Activated CD8-positive, alpha-beta T cell treated with anti-CD3 and anti-CD28 coated beads, Interleukin-2, amount 10 ng/mL, durations not matched to agents 7 days and 5 days (primary cell): Measurements from ENCODE around the gene REEP3. TPM values are rescaled to one million over a fixed set of nuclear protein-coding genes. Genes with fewer than 3 reads are reported as not detected.
"Not testable (repeated sequence)": the region's sequence is repeated elsewhere in the genome, so short reads cannot be mapped to it uniquely, and the experiment has no call there.

Experiments
- ATAC-seq: fragments of 150-1000 bp; cut with Tn5 transposase; one replicate; pipeline ENCODE4 v1.10.0; 2021; ENCODE audit warnings: moderate library complexity
- CTCF ChIA-PET: fragments of 350-600 bp; sonication (Branson Sonifier 250); formaldehyde crosslinking; loops from one replicate; lab custom pipeline; 2021; ENCODE audit warnings: antibody characterized with exemption; lab: Charles Lee
- POLR2A ChIA-PET: fragments of 350-600 bp; sonication (Branson Sonifier 250); formaldehyde crosslinking; loops from one replicate; lab custom pipeline; 2021; ENCODE audit warnings: antibody characterized with exemption; lab: Charles Lee
- DNase-seq: peaks from one replicate; pipeline ENCODE4 v3.0.0-alpha.2; 2020
- H3K27ac Mint-ChIP-seq: one replicate; pipeline ENCODE4 v1.8.0; 2021; ENCODE audit warnings: mild to moderate bottlenecking, mixed read lengths
- H3K27me3 Mint-ChIP-seq: one replicate; pipeline ENCODE4 v1.8.0; 2021; ENCODE audit warnings: low read depth, mixed read lengths
- H3K36me3 Mint-ChIP-seq: one replicate; pipeline ENCODE4 v1.8.0; 2021; ENCODE audit warnings: low read depth, mixed read lengths
- H3K4me1 Mint-ChIP-seq: one replicate; pipeline ENCODE4 v1.8.0; 2021; ENCODE audit warnings: low read depth, mixed read lengths
- H3K4me3 Mint-ChIP-seq: one replicate; pipeline ENCODE4 v1.8.0; 2021; ENCODE audit warnings: mild to moderate bottlenecking, mixed read lengths
- H3K9me3 Mint-ChIP-seq: one replicate; pipeline ENCODE4 v1.8.0; 2022; ENCODE audit warnings: mixed read lengths; ENCODE audit not compliant: insufficient read depth
- total RNA-seq, 2 experiments: library from RNA; stranded (reverse); gene quantifications; one replicate each; pipeline ENCODE4 v1.2.3, GENCODE V29; 2021

REEP3 gene
- total RNA-seq, 2 experiments from 2014 or later: 17.5 to 17.6 TPM

- Mint-ChIP-seq H3K4me1 (no peaks in the 10 kb centered on the region), H3K27me3 (no peaks in the 10 kb centered on the region), H3K36me3 (peaks cover 3% of the 10 kb centered on the region), H3K9me3 (no peaks in the 10 kb centered on the region), H3K4me3 (no peak overlapping the region), H3K27ac (no peak overlapping the region)
- CTCF ChIA-PET: interaction anchor here (1.6 kb wide), 1 partner anchor 128 kb away, joined by 3 read pairs; no protein-coding TSS in a partner anchor
- no peak for ATAC-seq
- POLR2A ChIA-PET: interaction anchor here (0.6 kb wide), 1 partner anchor 26 kb away, joined by 3 read pairs; no protein-coding TSS in a partner anchor
- DNase-seq: no peak
These were observed 28.2 kb upstream of the REEP3 start for GRCh38 chr10:63493004-63493403.

GRCh38 chr10:63494951-63495350 lies 26.2 kb upstream of the REEP3 start:
- H3K4me1 Mint-ChIP-seq: no peaks in the 10 kb centered on the region
- no peaks in the 10 kb centered on the region for H3K27me3 Mint-ChIP-seq
- ChIA-PET CTCF (interaction anchor here (1.6 kb wide), 1 partner anchor 126 kb away, joined by 3 read pairs; no protein-coding TSS in a partner anchor), POLR2A (no interaction called here)
- ATAC-seq (no peak), DNase-seq (no peak)
- no peaks in the 10 kb centered on the region for H3K9me3 Mint-ChIP-seq
- no peak overlapping the region for H3K27ac Mint-ChIP-seq
- H3K36me3 Mint-ChIP-seq: peaks cover 6% of the 10 kb centered on the region
- no peak overlapping the region for H3K4me3 Mint-ChIP-seq

- ChIA-PET POLR2A (interaction anchor here (1.1 kb wide), 1 partner anchor 228 kb away, joined by 3 read pairs; no protein-coding TSS in a partner anchor), CTCF (interaction anchor here (1.0 kb wide), 1 partner anchor 14 kb away, joined by 3 read pairs; no protein-coding TSS in a partner anchor)
- no peak for DNase-seq
- H3K27ac Mint-ChIP-seq: no peak overlapping the region
- H3K9me3 Mint-ChIP-seq: no peaks in the 10 kb centered on the region
- H3K27me3 Mint-ChIP-seq: no peaks in the 10 kb centered on the region
- H3K4me1 Mint-ChIP-seq: no peaks in the 10 kb centered on the region
- H3K4me3 Mint-ChIP-seq: no peak overlapping the region
- ATAC-seq: no peak
- H3K36me3 Mint-ChIP-seq: peaks cover 10% of the 10 kb centered on the region
These were observed 24.6 kb upstream of the REEP3 start for GRCh38 chr10:63496561-63496960.

GRCh38 chr10:63497321-63497720 lies 23.9 kb upstream of the REEP3 start:
- no peak for ATAC-seq
- no peak for DNase-seq

GRCh38 chr10:63498665-63499064 lies 22.5 kb upstream of the REEP3 start:
- H3K36me3 Mint-ChIP-seq: peaks cover 10% of the 10 kb centered on the region
- H3K9me3 Mint-ChIP-seq: no peaks in the 10 kb centered on the region
- no peak overlapping the region for H3K27ac Mint-ChIP-seq
- POLR2A ChIA-PET: no interaction called here
- H3K4me1 Mint-ChIP-seq: no peaks in the 10 kb centered on the region
- CTCF ChIA-PET: no interaction called here
- no peak overlapping the region for H3K4me3 Mint-ChIP-seq
- H3K27me3 Mint-ChIP-seq: no peaks in the 10 kb centered on the region
- ATAC-seq: no peak
- DNase-seq: no peak

More at GRCh38 chr10:63497321-63497720, 23.9 kb upstream of the REEP3 start:
- ChIA-PET POLR2A (no interaction called here), CTCF (interaction anchor here (0.9 kb wide), 1 partner anchor 8 kb away, joined by 4 read pairs; no protein-coding TSS in a partner anchor)
- Mint-ChIP-seq H3K27me3 (no peaks in the 10 kb centered on the region), H3K9me3 (no peaks in the 10 kb centered on the region), H3K36me3 (peaks cover 10% of the 10 kb centered on the region), H3K4me3 (no peak overlapping the region), H3K4me1 (no peaks in the 10 kb centered on the region), H3K27ac (no peak overlapping the region)

- H3K4me3 Mint-ChIP-seq, H3K27ac Mint-ChIP-seq, ATAC-seq, POLR2A ChIA-PET, H3K9me3 Mint-ChIP-seq, CTCF ChIA-PET, DNase-seq, H3K36me3 Mint-ChIP-seq, H3K27me3 Mint-ChIP-seq, H3K4me1 Mint-ChIP-seq: not testable (repeated sequence)
These were observed 20.6 kb upstream of the REEP3 start for GRCh38 chr10:63500551-63500950.

GRCh38 chr10:63501954-63502353 lies 19.2 kb upstream of the REEP3 start:
- ATAC-seq (no peak), DNase-seq (no peak)
- peaks cover 7% of the 10 kb centered on the region for H3K36me3 Mint-ChIP-seq
- peaks cover 4% of the 10 kb centered on the region for H3K4me1 Mint-ChIP-seq
- H3K4me3 Mint-ChIP-seq: no peak overlapping the region
- ChIA-PET POLR2A (interaction anchor here (0.6 kb wide), 1 partner anchor 285 kb away, joined by 4 read pairs; no protein-coding TSS in a partner anchor), CTCF (no interaction called here)
- no peaks in the 10 kb centered on the region for H3K27me3 Mint-ChIP-seq
- no peaks in the 10 kb centered on the region for H3K9me3 Mint-ChIP-seq
- H3K27ac Mint-ChIP-seq: no peak overlapping the region

GRCh38 chr10:63502832-63503231 lies 18.4 kb upstream of the REEP3 start:
- POLR2A ChIA-PET: no interaction called here
- Mint-ChIP-seq H3K4me1 (peaks cover 4% of the 10 kb centered on the region), H3K36me3 (peaks cover 7% of the 10 kb centered on the region), H3K27me3 (no peaks in the 10 kb centered on the region), H3K4me3 (no peak overlapping the region), H3K27ac (no peak overlapping the region), H3K9me3 (no peaks in the 10 kb centered on the region)
- no peak for DNase-seq
- ATAC-seq: no peak
- CTCF ChIA-PET: interaction anchor here (0.9 kb wide), 1 partner anchor 361 kb away, joined by 3 read pairs; no protein-coding TSS in a partner anchor

- H3K27ac Mint-ChIP-seq: no peak overlapping the region
- H3K4me1 Mint-ChIP-seq: peaks cover 4% of the 10 kb centered on the region
- no peak overlapping the region for H3K4me3 Mint-ChIP-seq
- DNase-seq (no peak), ATAC-seq (no peak)
- ChIA-PET POLR2A (no interaction called here), CTCF (interaction anchor here (0.9 kb wide), 1 partner anchor 361 kb away, joined by 3 read pairs; no protein-coding TSS in a partner anchor)
- no peaks in the 10 kb centered on the region for H3K9me3 Mint-ChIP-seq
- peaks cover 9% of the 10 kb centered on the region for H3K36me3 Mint-ChIP-seq
- H3K27me3 Mint-ChIP-seq: no peaks in the 10 kb centered on the region
These were observed 17.8 kb upstream of the REEP3 start for GRCh38 chr10:63503395-63503794.

- Mint-ChIP-seq H3K4me3 (no peak overlapping the region), H3K27me3 (no peaks in the 10 kb centered on the region), H3K27ac (no peak overlapping the region), H3K4me1 (peaks cover 10% of the 10 kb centered on the region), H3K9me3 (no peaks in the 10 kb centered on the region), H3K36me3 (peaks cover 11% of the 10 kb centered on the region)
- POLR2A ChIA-PET: no interaction called here
- no peak for DNase-seq
- ATAC-seq: no peak
- CTCF ChIA-PET: no interaction called here
These were observed 16.9 kb upstream of the REEP3 start for GRCh38 chr10:63504145-63504881.

- ChIA-PET CTCF (interaction anchor here (1.0 to 1.4 kb wide), 3 partner anchors 10 to 214 kb away, joined by 4 to 6 read pairs (median 4); no protein-coding TSS in a partner anchor), POLR2A (interaction anchor here (0.8 kb wide), 1 partner anchor 165 kb away, joined by 3 read pairs; no protein-coding TSS in a partner anchor)
- DNase-seq: no peak
- H3K36me3 Mint-ChIP-seq: peaks cover 12% of the 10 kb centered on the region
- H3K27me3 Mint-ChIP-seq: no peaks in the 10 kb centered on the region
- peaks cover 15% of the 10 kb centered on the region for H3K4me1 Mint-ChIP-seq
- H3K27ac Mint-ChIP-seq: no peak overlapping the region
- no peak for ATAC-seq
- H3K4me3 Mint-ChIP-seq: no peak overlapping the region
- H3K9me3 Mint-ChIP-seq: no peaks in the 10 kb centered on the region
These were observed 15.6 kb upstream of the REEP3 start for GRCh38 chr10:63505562-63505961.

- Mint-ChIP-seq H3K4me3 (no peak overlapping the region), H3K36me3 (peaks cover 15% of the 10 kb centered on the region), H3K27me3 (no peaks in the 10 kb centered on the region), H3K9me3 (no peaks in the 10 kb centered on the region), H3K27ac (no peak overlapping the region), H3K4me1 (peaks cover 15% of the 10 kb centered on the region)
- ChIA-PET POLR2A (no interaction called here), CTCF (interaction anchor here (1.0 to 1.4 kb wide), 2 partner anchors 9 to 122 kb away, joined by 4 read pairs; no protein-coding TSS in a partner anchor)
- no peak for DNase-seq
- ATAC-seq: no peak
These were observed 14.6 kb upstream of the REEP3 start for GRCh38 chr10:63506554-63506953.
